ENCODE measurements around the gene FRMD4A.

Gene FRMD4A

GRCh38 chr10:13978533-13979115 is 352.1 kb downstream of the FRMD4A start:
- no peak for TF ChIP-seq GABPA (IDR thresholded peaks at IDR 0.05; ENCODE audit: low read depth)
- no peak for TF ChIP-seq POLR2AphosphoS5 (IDR thresholded peaks at IDR 0.05; ENCODE audit: low read depth)
- TF ChIP-seq, protein P1, sequence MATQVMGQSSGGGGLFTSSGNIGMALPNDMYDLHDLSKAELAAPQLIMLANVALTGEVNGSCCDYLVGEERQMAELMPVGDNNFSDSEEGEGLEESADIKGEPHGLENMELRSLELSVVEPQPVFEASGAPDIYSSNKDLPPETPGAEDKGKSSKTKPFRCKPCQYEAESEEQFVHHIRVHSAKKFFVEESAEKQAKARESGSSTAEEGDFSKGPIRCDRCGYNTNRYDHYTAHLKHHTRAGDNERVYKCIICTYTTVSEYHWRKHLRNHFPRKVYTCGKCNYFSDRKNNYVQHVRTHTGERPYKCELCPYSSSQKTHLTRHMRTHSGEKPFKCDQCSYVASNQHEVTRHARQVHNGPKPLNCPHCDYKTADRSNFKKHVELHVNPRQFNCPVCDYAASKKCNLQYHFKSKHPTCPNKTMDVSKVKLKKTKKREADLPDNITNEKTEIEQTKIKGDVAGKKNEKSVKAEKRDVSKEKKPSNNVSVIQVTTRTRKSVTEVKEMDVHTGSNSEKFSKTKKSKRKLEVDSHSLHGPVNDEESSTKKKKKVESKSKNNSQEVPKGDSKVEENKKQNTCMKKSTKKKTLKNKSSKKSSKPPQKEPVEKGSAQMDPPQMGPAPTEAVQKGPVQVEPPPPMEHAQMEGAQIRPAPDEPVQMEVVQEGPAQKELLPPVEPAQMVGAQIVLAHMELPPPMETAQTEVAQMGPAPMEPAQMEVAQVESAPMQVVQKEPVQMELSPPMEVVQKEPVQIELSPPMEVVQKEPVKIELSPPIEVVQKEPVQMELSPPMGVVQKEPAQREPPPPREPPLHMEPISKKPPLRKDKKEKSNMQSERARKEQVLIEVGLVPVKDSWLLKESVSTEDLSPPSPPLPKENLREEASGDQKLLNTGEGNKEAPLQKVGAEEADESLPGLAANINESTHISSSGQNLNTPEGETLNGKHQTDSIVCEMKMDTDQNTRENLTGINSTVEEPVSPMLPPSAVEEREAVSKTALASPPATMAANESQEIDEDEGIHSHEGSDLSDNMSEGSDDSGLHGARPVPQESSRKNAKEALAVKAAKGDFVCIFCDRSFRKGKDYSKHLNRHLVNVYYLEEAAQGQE (IDR thresholded peaks at IDR 0.05; ENCODE audit: insufficient replicate concordance, low read depth), result no peak
- DNase-seq (ENCODE audit: low read depth in 1 of 2, low spot score in 1 of 2), result no peak
- no peak overlapping the region for H3K27ac ChIP-seq (replicated peaks)

GRCh38 chr10:13977861-13978532 is 352.7 kb downstream of the FRMD4A start:
- TF ChIP-seq POLR2AphosphoS5 (IDR thresholded peaks at IDR 0.05; ENCODE audit: low read depth) (no peak), GABPA (IDR thresholded peaks at IDR 0.05; ENCODE audit: low read depth) (no peak), SPI1 (IDR thresholded peaks at IDR 0.05; ENCODE audit: borderline replicate concordance, low read depth) (no peak), CTCF (IDR thresholded peaks at IDR 0.05; ENCODE audit: insufficient read depth, low read length) (no peak)
- TF ChIP-seq, protein P1 (IDR thresholded peaks at IDR 0.05; ENCODE audit: insufficient replicate concordance, low read depth), result no peak
- DNase-seq (ENCODE audit: low read depth in 1 of 2, low spot score in 1 of 2), result no peak
- no peaks in the 10 kb centered on the region for H3K27me3 ChIP-seq (ENCODE audit: insufficient read depth, poor library complexity, severe bottlenecking)
- H3K4me3 ChIP-seq (replicated peaks; ENCODE audit: insufficient read depth, low read length), result no peak overlapping the region
- no peak overlapping the region for H3K27ac ChIP-seq (replicated peaks)

More at GRCh38 chr10:13978533-13979115, 352.1 kb downstream of the FRMD4A start:
- H3K27me3 ChIP-seq (ENCODE audit: insufficient read depth, poor library complexity, severe bottlenecking), result no peaks in the 10 kb centered on the region
- no peak overlapping the region for H3K4me3 ChIP-seq (replicated peaks; ENCODE audit: insufficient read depth, low read length)

GRCh38 chr10:13973742-13974141 is 357.0 kb downstream of the FRMD4A start:
- Histone ChIP-seq H3K27ac (replicated peaks) (no peak overlapping the region), H3K4me3 (replicated peaks; ENCODE audit: insufficient read depth, low read length) (no peak overlapping the region), H3K27me3 (ENCODE audit: insufficient read depth, poor library complexity, severe bottlenecking) (no peaks in the 10 kb centered on the region)
- no peak for DNase-seq (ENCODE audit: low read depth in 1 of 2, low spot score in 1 of 2)
- TF ChIP-seq POLR2AphosphoS5 (IDR thresholded peaks at IDR 0.05; ENCODE audit: low read depth), result no peak

GRCh38 chr10:13972609-13973008 is 358.1 kb downstream of the FRMD4A start:
- DNase-seq (ENCODE audit: low read depth in 1 of 2, low spot score in 1 of 2), result no peak
- H3K27me3 ChIP-seq (ENCODE audit: insufficient read depth, poor library complexity, severe bottlenecking), result no peaks in the 10 kb centered on the region
- H3K4me3 ChIP-seq (replicated peaks; ENCODE audit: insufficient read depth, low read length), result no peak overlapping the region
- H3K27ac ChIP-seq (replicated peaks), result no peak overlapping the region
- TF ChIP-seq SPI1 (IDR thresholded peaks at IDR 0.05; ENCODE audit: borderline replicate concordance, low read depth) (no peak), CTCF (IDR thresholded peaks at IDR 0.05; ENCODE audit: insufficient read depth, low read length) (no peak), GABPA (IDR thresholded peaks at IDR 0.05; ENCODE audit: low read depth) (no peak), POLR2AphosphoS5 (IDR thresholded peaks at IDR 0.05; ENCODE audit: low read depth) (no peak)
- TF ChIP-seq, protein P1 (IDR thresholded peaks at IDR 0.05; ENCODE audit: insufficient replicate concordance, low read depth), result no peak

All from HL-60 (cell line).